GM23338 (cell line): ENCODE data around the gene SH3D21. TPM values are rescaled to one million over a fixed set of nuclear protein-coding genes. Genes with fewer than 3 reads are reported as not detected.

Source experiments
- ATAC-seq: fragments of 200-7000 bp; cut with Tn5 transposase; 3 replicates; pipeline ENCODE4 v1.9.1; 2020
- DNase-seq: peaks from one replicate; pipeline ENCODE4 v3.0.0-alpha.2; 2015; ENCODE audit warnings: low spot score
- H2AFZ ChIP-seq: fragments of 200-600 bp; sonication (generic); 2 replicates; pipeline ENCODE4 v1.8.0; 2016; ENCODE audit warnings: antibody characterized with exemption, mild to moderate bottlenecking, moderate library complexity
- H3F3A ChIP-seq: fragments of 200-600 bp; sonication (generic); replicated peaks from 2 replicates; pipeline ENCODE4 v1.8.0; 2017; ENCODE audit warnings: antibody characterized with exemption, mixed run types, low read depth
- H3K27ac ChIP-seq: fragments of 200-600 bp; sonication (generic); 2 replicates; pipeline ENCODE4 v1.6.1; 2016; ENCODE audit warnings: low read depth
- H3K27me3 ChIP-seq: fragments of 200-600 bp; sonication (generic); 2 replicates; pipeline ENCODE4 v1.8.0; 2016; ENCODE audit warnings: mild to moderate bottlenecking, mixed run types, moderate library complexity; ENCODE audit not compliant: insufficient read depth
- H3K36me3 ChIP-seq: fragments of 200-600 bp; sonication (generic); 2 replicates; pipeline ENCODE4 v1.8.0; 2016; ENCODE audit warnings: mild to moderate bottlenecking; ENCODE audit not compliant: insufficient read depth
- H3K4me1 ChIP-seq: fragments of 200-600 bp; sonication (generic); 2 replicates; pipeline ENCODE4 v1.8.0; 2016; ENCODE audit warnings: mild to moderate bottlenecking, moderate library complexity; ENCODE audit not compliant: insufficient read depth
- H3K4me2 ChIP-seq: fragments of 200-600 bp; sonication (generic); 2 replicates; pipeline ENCODE4 v1.7.1; 2017; ENCODE audit warnings: mixed run types
- H3K4me3 ChIP-seq: fragments of 200-600 bp; sonication (generic); 2 replicates; pipeline ENCODE4 v1.6.1; 2016; ENCODE audit warnings: mixed run types
- H3K79me2 ChIP-seq: fragments of 200-600 bp; sonication (generic); replicated peaks from 2 replicates; pipeline ENCODE4 v1.8.0; 2017; ENCODE audit warnings: mild to moderate bottlenecking; ENCODE audit not compliant: insufficient read depth
- H3K9me2 ChIP-seq: fragments of 200-600 bp; sonication (generic); 2 replicates; pipeline ENCODE4 v1.8.0; 2017; ENCODE audit not compliant: insufficient read depth
- H4K20me1 ChIP-seq: fragments of 200-600 bp; sonication (generic); replicated peaks from 2 replicates; pipeline ENCODE4 v1.8.0; 2017; ENCODE audit warnings: mild to moderate bottlenecking; ENCODE audit not compliant: insufficient read depth
- H3K27ac Mint-ChIP-seq: 2 replicates; pipeline ENCODE4 v1.8.0; 2020; ENCODE audit warnings: inconsistent platforms, mild to moderate bottlenecking, moderate library complexity, mixed read lengths
- H3K27me3 Mint-ChIP-seq: 3 replicates; pipeline ENCODE4 v1.8.0; 2022; ENCODE audit warnings: low read depth, mild to moderate bottlenecking, moderate library complexity, mixed read lengths, inconsistent platforms; ENCODE audit not compliant: insufficient read depth, poor library complexity
- H3K36me3 Mint-ChIP-seq: 3 replicates; pipeline ENCODE4 v1.8.0; 2021; ENCODE audit warnings: low read depth, mild to moderate bottlenecking, inconsistent platforms, moderate library complexity, mixed read lengths
- H3K4me1 Mint-ChIP-seq: 3 replicates; pipeline ENCODE4 v1.8.0; 2020; ENCODE audit warnings: mild to moderate bottlenecking, inconsistent platforms, mixed read lengths
- H3K4me3 Mint-ChIP-seq: 3 replicates; pipeline ENCODE4 v1.8.0; 2021; ENCODE audit warnings: moderate library complexity, mild to moderate bottlenecking, inconsistent platforms, mixed read lengths
- H3K9me3 Mint-ChIP-seq: 3 replicates; pipeline ENCODE4 v1.8.0; 2020; ENCODE audit warnings: moderate library complexity, mild to moderate bottlenecking, inconsistent platforms, mixed read lengths
- EZH2phosphoT487 ChIP-seq: fragments of 200-600 bp; sonication (generic); IDR thresholded peaks from one replicate; pipeline ENCODE4 v1.8.1; 2018; ENCODE audit warnings: antibody characterized with exemption; ENCODE audit not compliant: unreplicated experiment
- NANOG ChIP-seq: IDR thresholded peaks from 2 replicates; pipeline ENCODE4 v1.6.1; 2016; ENCODE audit warnings: antibody characterized with exemption, borderline replicate concordance
- POLR2AphosphoS5 ChIP-seq: IDR thresholded peaks from 2 replicates; pipeline ENCODE4 v1.6.1; 2016; ENCODE audit warnings: antibody characterized with exemption, low read depth
- ZNF114 ChIP-seq: fragments of 250-450 bp; sonication (Bioruptor Pico); IDR thresholded peaks from 2 replicates; pipeline ENCODE4 v1.5.0; 2020; ENCODE audit warnings: mild to moderate bottlenecking, moderate library complexity
- polyA plus RNA-seq: library from polyadenylated mRNA; unstranded; fragments of >200 nt; fragmentation: Nextera tagmentation; extraction: Ambion mirVana; gene quantifications from 2 replicates; pipeline ENCODE4 v1.2.1, GENCODE V29; 2016
- total RNA-seq: library from RNA; depleted of rRNA; stranded (reverse); fragments of >200 nt; shearing (Covaris generic); gene quantifications from 2 replicates; pipeline ENCODE4 v1.2.3, GENCODE V29; 2014
- TF ChIP-seq, protein P1 (sequence below), 2 experiments: fragments of 200-600 bp in 1 of 2; sonication (generic) in 1 of 2; conservative IDR thresholded peaks; 2 replicates each; pipeline versions ENCODE4 v1.5.1 to v1.6.1; 2016 to 2017; ENCODE audit warnings: antibody characterized with exemption in 2 of 2, low read depth in 2 of 2, mild to moderate bottlenecking in 2 of 2, moderate library complexity in 1 of 2
- TF ChIP-seq, protein P2 (sequence below): IDR thresholded peaks from 2 replicates; pipeline ENCODE4 v1.6.1; 2016; ENCODE audit warnings: antibody characterized with exemption
- TF ChIP-seq, protein P3 (sequence below): fragments of 250-450 bp; sonication (Bioruptor Pico); IDR thresholded peaks from 2 replicates; pipeline ENCODE4 v1.5.0; 2020; ENCODE audit warnings: mild to moderate bottlenecking, moderate library complexity

SH3D21 gene
- total and polyA plus RNA-seq, 2 experiments from 2014 or later = 3.7 to 6.3 TPM

DNA sequence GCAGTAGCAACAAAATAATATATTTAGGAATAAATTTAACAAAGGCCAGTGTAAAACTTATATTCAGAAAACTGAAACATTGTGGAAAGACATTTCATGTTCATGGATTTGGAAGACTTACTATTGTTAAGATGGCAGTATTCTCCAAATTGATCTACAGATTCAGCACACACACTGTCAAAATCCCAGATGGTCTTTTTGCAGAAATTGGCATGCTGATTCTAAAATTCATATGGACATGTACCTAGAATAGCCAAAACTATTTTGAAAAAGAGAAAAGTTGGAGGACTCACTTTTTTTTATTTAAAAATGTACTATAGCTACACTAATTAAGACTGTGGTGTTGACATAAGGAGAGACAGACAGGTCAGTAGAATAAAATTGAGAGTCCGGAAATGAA lies 32.0 kb upstream of the SH3D21 start:
- H3K79me2 ChIP-seq = peaks cover 92% of the 10 kb centered on the region
- H3K27me3 ChIP-seq = no peaks in the 10 kb centered on the region
- H3K36me3 Mint-ChIP-seq = peaks cover 40% of the 10 kb centered on the region
- H3K4me1 ChIP-seq = no peaks in the 10 kb centered on the region
- ATAC-seq = no peak
- H3K9me2 ChIP-seq = no peaks in the 10 kb centered on the region
- no peak for TF ChIP-seq NANOG
- no peak for TF ChIP-seq POLR2AphosphoS5
- no peak for TF ChIP-seq ZNF114
- TF ChIP-seq, protein P1, sequence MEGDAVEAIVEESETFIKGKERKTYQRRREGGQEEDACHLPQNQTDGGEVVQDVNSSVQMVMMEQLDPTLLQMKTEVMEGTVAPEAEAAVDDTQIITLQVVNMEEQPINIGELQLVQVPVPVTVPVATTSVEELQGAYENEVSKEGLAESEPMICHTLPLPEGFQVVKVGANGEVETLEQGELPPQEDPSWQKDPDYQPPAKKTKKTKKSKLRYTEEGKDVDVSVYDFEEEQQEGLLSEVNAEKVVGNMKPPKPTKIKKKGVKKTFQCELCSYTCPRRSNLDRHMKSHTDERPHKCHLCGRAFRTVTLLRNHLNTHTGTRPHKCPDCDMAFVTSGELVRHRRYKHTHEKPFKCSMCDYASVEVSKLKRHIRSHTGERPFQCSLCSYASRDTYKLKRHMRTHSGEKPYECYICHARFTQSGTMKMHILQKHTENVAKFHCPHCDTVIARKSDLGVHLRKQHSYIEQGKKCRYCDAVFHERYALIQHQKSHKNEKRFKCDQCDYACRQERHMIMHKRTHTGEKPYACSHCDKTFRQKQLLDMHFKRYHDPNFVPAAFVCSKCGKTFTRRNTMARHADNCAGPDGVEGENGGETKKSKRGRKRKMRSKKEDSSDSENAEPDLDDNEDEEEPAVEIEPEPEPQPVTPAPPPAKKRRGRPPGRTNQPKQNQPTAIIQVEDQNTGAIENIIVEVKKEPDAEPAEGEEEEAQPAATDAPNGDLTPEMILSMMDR (conservative IDR thresholded peaks at IDR 0.05; ENCODE audit: low read depth in 2 of 2) = no peak
- H3K27ac Mint-ChIP-seq = no peak overlapping the region
- DNase-seq = no peak
- 0 out of 2 replicates have a peak, but pooled peaks cover 4% of the 10 kb centered on the region for H3F3A ChIP-seq
- H3K4me3 ChIP-seq = no peak overlapping the region
- H3K4me2 ChIP-seq = no peak overlapping the region
- H4K20me1 ChIP-seq = peaks cover 34% of the 10 kb centered on the region
- H3K27ac ChIP-seq = no peak overlapping the region
- no peaks in the 10 kb centered on the region for H3K9me3 Mint-ChIP-seq
- H3K4me1 Mint-ChIP-seq = no peaks in the 10 kb centered on the region
- no peak overlapping the region for H2AFZ ChIP-seq
- H3K36me3 ChIP-seq = no peaks in the 10 kb centered on the region
- H3K27me3 Mint-ChIP-seq = peaks cover 5% of the 10 kb centered on the region
- H3K4me3 Mint-ChIP-seq = no peak overlapping the region

DNA sequence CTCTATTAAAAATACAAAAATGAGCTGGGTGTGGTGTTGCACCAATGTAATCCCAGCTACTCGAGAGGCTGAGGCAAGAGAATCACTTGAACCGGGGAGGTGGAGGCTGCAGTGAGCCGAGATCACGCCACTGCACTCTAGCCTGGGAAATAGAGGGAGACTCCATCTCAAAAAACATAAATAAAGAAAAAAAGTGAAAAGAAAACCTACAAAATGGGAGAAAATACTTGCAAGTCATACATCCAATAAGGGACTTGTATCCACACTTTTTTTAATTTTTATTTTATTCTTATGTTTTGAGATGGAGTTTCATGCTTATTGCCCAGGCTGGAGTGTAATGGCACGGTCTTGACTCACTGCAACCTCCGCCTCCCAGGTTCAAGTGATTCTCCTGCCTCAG lies 29.5 kb upstream of the SH3D21 start:
- Histone ChIP-seq H3K27ac (no peak overlapping the region; the same call in 1 of the 2 replicates), H3K4me3 (no peak overlapping the region), H3K4me2 (no peak overlapping the region), H3K36me3 (no peaks in the 10 kb centered on the region), H3K9me2 (no peaks in the 10 kb centered on the region), H3F3A (no peaks in the 10 kb centered on the region; the same call in none of the 2 replicates), H3K27me3 (no peaks in the 10 kb centered on the region), H2AFZ (no peak overlapping the region), H4K20me1 (peaks cover 45% of the 10 kb centered on the region), H3K79me2 (peaks cover 93% of the 10 kb centered on the region), H3K4me1 (no peaks in the 10 kb centered on the region)
- no peak overlapping the region for H3K27ac Mint-ChIP-seq
- DNase-seq = no peak
- no peaks in the 10 kb centered on the region for H3K9me3 Mint-ChIP-seq
- ATAC-seq = no peak
- H3K36me3 Mint-ChIP-seq = peaks cover 31% of the 10 kb centered on the region
- H3K27me3 Mint-ChIP-seq = peaks cover 5% of the 10 kb centered on the region
- H3K4me1 Mint-ChIP-seq = no peaks in the 10 kb centered on the region
- TF ChIP-seq, protein P2, sequence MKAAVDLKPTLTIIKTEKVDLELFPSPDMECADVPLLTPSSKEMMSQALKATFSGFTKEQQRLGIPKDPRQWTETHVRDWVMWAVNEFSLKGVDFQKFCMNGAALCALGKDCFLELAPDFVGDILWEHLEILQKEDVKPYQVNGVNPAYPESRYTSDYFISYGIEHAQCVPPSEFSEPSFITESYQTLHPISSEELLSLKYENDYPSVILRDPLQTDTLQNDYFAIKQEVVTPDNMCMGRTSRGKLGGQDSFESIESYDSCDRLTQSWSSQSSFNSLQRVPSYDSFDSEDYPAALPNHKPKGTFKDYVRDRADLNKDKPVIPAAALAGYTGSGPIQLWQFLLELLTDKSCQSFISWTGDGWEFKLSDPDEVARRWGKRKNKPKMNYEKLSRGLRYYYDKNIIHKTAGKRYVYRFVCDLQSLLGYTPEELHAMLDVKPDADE = no peak
- TF ChIP-seq, protein P3, sequence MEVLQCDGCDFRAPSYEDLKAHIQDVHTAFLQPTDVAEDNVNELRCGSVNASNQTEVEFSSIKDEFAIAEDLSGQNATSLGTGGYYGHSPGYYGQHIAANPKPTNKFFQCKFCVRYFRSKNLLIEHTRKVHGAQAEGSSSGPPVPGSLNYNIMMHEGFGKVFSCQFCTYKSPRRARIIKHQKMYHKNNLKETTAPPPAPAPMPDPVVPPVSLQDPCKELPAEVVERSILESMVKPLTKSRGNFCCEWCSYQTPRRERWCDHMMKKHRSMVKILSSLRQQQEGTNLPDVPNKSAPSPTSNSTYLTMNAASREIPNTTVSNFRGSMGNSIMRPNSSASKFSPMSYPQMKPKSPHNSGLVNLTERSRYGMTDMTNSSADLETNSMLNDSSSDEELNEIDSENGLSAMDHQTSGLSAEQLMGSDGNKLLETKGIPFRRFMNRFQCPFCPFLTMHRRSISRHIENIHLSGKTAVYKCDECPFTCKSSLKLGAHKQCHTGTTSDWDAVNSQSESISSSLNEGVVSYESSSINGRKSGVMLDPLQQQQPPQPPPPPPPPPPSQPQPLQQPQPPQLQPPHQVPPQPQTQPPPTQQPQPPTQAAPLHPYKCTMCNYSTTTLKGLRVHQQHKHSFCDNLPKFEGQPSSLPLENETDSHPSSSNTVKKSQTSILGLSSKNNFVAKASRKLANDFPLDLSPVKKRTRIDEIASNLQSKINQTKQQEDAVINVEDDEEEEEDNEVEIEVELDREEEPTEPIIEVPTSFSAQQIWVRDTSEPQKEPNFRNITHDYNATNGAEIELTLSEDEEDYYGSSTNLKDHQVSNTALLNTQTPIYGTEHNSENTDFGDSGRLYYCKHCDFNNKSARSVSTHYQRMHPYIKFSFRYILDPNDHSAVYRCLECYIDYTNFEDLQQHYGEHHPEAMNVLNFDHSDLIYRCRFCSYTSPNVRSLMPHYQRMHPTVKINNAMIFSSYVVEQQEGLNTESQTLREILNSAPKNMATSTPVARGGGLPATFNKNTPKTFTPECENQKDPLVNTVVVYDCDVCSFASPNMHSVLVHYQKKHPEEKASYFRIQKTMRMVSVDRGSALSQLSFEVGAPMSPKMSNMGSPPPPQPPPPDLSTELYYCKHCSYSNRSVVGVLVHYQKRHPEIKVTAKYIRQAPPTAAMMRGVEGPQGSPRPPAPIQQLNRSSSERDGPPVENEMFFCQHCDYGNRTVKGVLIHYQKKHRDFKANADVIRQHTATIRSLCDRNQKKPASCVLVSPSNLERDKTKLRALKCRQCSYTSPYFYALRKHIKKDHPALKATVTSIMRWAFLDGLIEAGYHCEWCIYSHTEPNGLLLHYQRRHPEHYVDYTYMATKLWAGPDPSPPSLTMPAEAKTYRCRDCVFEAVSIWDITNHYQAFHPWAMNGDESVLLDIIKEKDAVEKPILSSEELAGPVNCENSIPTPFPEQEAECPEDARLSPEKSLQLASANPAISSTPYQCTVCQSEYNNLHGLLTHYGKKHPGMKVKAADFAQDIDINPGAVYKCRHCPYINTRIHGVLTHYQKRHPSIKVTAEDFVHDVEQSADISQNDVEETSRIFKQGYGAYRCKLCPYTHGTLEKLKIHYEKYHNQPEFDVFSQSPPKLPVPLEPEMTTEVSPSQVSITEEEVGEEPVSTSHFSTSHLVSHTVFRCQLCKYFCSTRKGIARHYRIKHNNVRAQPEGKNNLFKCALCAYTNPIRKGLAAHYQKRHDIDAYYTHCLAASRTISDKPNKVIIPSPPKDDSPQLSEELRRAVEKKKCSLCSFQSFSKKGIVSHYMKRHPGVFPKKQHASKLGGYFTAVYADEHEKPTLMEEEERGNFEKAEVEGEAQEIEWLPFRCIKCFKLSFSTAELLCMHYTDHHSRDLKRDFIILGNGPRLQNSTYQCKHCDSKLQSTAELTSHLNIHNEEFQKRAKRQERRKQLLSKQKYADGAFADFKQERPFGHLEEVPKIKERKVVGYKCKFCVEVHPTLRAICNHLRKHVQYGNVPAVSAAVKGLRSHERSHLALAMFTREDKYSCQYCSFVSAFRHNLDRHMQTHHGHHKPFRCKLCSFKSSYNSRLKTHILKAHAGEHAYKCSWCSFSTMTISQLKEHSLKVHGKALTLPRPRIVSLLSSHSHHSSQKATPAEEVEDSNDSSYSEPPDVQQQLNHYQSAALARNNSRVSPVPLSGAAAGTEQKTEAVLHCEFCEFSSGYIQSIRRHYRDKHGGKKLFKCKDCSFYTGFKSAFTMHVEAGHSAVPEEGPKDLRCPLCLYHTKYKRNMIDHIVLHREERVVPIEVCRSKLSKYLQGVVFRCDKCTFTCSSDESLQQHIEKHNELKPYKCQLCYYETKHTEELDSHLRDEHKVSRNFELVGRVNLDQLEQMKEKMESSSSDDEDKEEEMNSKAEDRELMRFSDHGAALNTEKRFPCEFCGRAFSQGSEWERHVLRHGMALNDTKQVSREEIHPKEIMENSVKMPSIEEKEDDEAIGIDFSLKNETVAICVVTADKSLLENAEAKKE (CRISPR knock-in tag) = no peak
- TF ChIP-seq EZH2phosphoT487 = no peak
- TF ChIP-seq, protein P1 (conservative IDR thresholded peaks at IDR 0.05; ENCODE audit: low read depth in 2 of 2) = no peak
- H3K4me3 Mint-ChIP-seq = no peak overlapping the region
